ENCODE results near the gene IL27RA. TPM values are rescaled to one million over a fixed set of nuclear protein-coding genes. Genes with fewer than 3 reads are reported as not detected.

Gene IL27RA
- total RNA-seq, 1 experiment from 2014 or later = 18.3 TPM

DNA sequence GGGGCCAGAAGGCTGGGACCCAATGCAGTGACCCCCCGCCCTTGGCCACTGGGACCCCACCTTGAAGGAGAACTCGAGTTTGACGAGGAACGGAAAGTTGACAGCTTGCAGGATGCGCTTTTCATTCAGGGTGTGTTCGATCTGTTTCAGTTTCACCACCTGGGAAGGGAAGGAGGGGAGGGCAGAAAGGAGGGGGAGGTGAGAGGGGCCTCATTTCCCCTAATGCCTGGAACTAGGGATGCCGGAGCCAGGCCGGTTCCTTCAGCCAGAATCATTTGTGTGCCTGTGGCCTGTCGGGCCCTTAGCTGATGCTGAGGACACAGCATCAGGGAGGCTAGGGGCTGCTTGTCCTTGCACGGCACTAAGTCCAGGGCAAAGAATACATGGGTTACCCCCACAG is 71.2 kb downstream of the IL27RA start:
- Histone ChIP-seq H3K79me2 (ENCODE audit: insufficient read depth, low read length) (no peaks in the 10 kb centered on the region), H3K9me3 (ENCODE audit: control insufficient read depth in 1 of 2, insufficient read depth in 1 of 2, low read depth in 1 of 2, low read length in 2 of 2) (no peaks in the 10 kb centered on the region), H2AFZ (ENCODE audit: low read depth, low read length, poor library complexity, severe bottlenecking) (no peak overlapping the region), H3K27ac (ENCODE audit: low read depth, low read length) (no peak overlapping the region), H3K36me3 (ENCODE audit: control insufficient read depth in 1 of 2, insufficient read depth in 2 of 2, low read length in 2 of 2) (peaks cover 8 to 13% of the 10 kb centered on the region in 2 experiments), H3K4me1 (ENCODE audit: control insufficient read depth in 1 of 2, insufficient read depth in 2 of 2, low read length in 2 of 2) (0 out of 4 replicates have a peak, but pooled peaks cover 0 to 4% of the 10 kb centered on the region in 2 experiments), H3K27me3 (ENCODE audit: insufficient read depth, low read length) (no peaks in the 10 kb centered on the region), H3K4me2 (ENCODE audit: low read length) (no peak overlapping the region), H3K4me3 (replicated peaks in 1 of 2; ENCODE audit: low read depth in 1 of 2, low read length in 2 of 2) (no peak overlapping the region), H3K9me2 (ENCODE audit: insufficient read depth) (no peaks in the 10 kb centered on the region), H3K9ac (ENCODE audit: low read length) (no peak overlapping the region), H4K20me1 (ENCODE audit: insufficient read depth) (no peaks in the 10 kb centered on the region)
- no peak for ATAC-seq
- POLR2A ChIA-PET = no interaction called here
- no TSS peak for BruUV-seq (replicated peaks)
- no peak for TF ChIP-seq RAD21 (IDR thresholded peaks at IDR 0.05; ENCODE audit: low read depth)
- TF ChIP-seq EGR1 (IDR thresholded peaks at IDR 0.05; ENCODE audit: low read depth) = no peak
- no peak for TF ChIP-seq YY1 (IDR thresholded peaks at IDR 0.05; ENCODE audit: extremely low read depth, insufficient replicate concordance, low read depth, low read length)
- TF ChIP-seq EZH2 (IDR thresholded peaks at IDR 0.05) = no peak
- no peak for TF ChIP-seq ZFX (IDR thresholded peaks at IDR 0.05)
- TF ChIP-seq, protein P1, sequence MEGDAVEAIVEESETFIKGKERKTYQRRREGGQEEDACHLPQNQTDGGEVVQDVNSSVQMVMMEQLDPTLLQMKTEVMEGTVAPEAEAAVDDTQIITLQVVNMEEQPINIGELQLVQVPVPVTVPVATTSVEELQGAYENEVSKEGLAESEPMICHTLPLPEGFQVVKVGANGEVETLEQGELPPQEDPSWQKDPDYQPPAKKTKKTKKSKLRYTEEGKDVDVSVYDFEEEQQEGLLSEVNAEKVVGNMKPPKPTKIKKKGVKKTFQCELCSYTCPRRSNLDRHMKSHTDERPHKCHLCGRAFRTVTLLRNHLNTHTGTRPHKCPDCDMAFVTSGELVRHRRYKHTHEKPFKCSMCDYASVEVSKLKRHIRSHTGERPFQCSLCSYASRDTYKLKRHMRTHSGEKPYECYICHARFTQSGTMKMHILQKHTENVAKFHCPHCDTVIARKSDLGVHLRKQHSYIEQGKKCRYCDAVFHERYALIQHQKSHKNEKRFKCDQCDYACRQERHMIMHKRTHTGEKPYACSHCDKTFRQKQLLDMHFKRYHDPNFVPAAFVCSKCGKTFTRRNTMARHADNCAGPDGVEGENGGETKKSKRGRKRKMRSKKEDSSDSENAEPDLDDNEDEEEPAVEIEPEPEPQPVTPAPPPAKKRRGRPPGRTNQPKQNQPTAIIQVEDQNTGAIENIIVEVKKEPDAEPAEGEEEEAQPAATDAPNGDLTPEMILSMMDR (IDR thresholded peaks at IDR 0.05 in 2 of 3, conservative IDR thresholded peaks at IDR 0.05 in 1 of 3; ENCODE audit: borderline replicate concordance in 1 of 3, insufficient read depth in 1 of 3, low read depth in 2 of 3, low read length in 2 of 3) = no peak
- no peak for TF ChIP-seq ATF3 (IDR thresholded peaks at IDR 0.05)
- no peak for TF ChIP-seq SRF (IDR thresholded peaks at IDR 0.05; ENCODE audit: low read depth)
- no peak for TF ChIP-seq REST (IDR thresholded peaks at IDR 0.05; ENCODE audit: low read depth)
- TF ChIP-seq CEBPB (IDR thresholded peaks at IDR 0.05; ENCODE audit: low read depth) = no peak
- no peak for TF ChIP-seq ELF1 (IDR thresholded peaks at IDR 0.05; ENCODE audit: borderline replicate concordance, low read depth)
- no peak for TF ChIP-seq POLR2A (IDR thresholded peaks at IDR 0.05; ENCODE audit: borderline replicate concordance, extremely low read depth, insufficient read depth, insufficient read length)
- TF ChIP-seq FOSL1 (IDR thresholded peaks at IDR 0.05; ENCODE audit: low read depth) = no peak
- no peak for TF ChIP-seq SP1 (IDR thresholded peaks at IDR 0.05; ENCODE audit: low read depth)
- intact Hi-C loops (cut with micrococcal nuclease) = no loop called here
- DNase-seq (ENCODE audit: low read depth, low spot score) = no peak
- RAD21 ChIA-PET (ENCODE audit: low non-redundant PET in 1 of 2, low total read pairs in 2 of 2, uncharacterized antibody in 2 of 2, unreplicated experiment in 2 of 2) = no interaction called here
- CTCF ChIA-PET = no interaction called here

Other genes starting within 250 kb of the IL27RA start
- 9.8 TPM for gene ZSWIM4, start 236.3 kb upstream of the IL27RA start, total RNA-seq (2021; ENCODE audit: unreplicated experiment)
- gene NANOS3, start 154.6 kb upstream of the IL27RA start, total RNA-seq (2021; ENCODE audit: unreplicated experiment) = not detected
- gene BRME1, start 125.6 kb upstream of the IL27RA start, total RNA-seq (2021; ENCODE audit: unreplicated experiment) = 1.7 TPM
- 51.5 TPM for gene CC2D1A, start 125.6 kb upstream of the IL27RA start, total RNA-seq (2021; ENCODE audit: unreplicated experiment)
- gene PODNL1, start 93.3 kb upstream of the IL27RA start, total RNA-seq (2021; ENCODE audit: unreplicated experiment) = 0.71 TPM
- gene DCAF15, start 79.3 kb upstream of the IL27RA start, total RNA-seq (2021; ENCODE audit: unreplicated experiment) = 46.2 TPM
- gene RFX1, start 25.4 kb upstream of the IL27RA start, total RNA-seq (2021; ENCODE audit: unreplicated experiment) = 16.3 TPM
- gene RLN3, start 3.6 kb upstream of the IL27RA start, total RNA-seq (2021; ENCODE audit: unreplicated experiment) = not detected
- 3.3 TPM for gene PALM3, start 30.3 kb downstream of the IL27RA start, total RNA-seq (2021; ENCODE audit: unreplicated experiment)
- 5.2 TPM for gene MISP3, start 41.0 kb downstream of the IL27RA start, total RNA-seq (2021; ENCODE audit: unreplicated experiment)
- gene C19orf67, start 54.0 kb downstream of the IL27RA start, total RNA-seq (2021; ENCODE audit: unreplicated experiment) = not detected
- 62.9 TPM for gene SAMD1, start 59.0 kb downstream of the IL27RA start, total RNA-seq (2021; ENCODE audit: unreplicated experiment)
- gene PRKACA, start 86.0 kb downstream of the IL27RA start, total RNA-seq (2021; ENCODE audit: unreplicated experiment) = 95.7 TPM
- gene ASF1B, start 104.8 kb downstream of the IL27RA start, total RNA-seq (2021; ENCODE audit: unreplicated experiment) = 78.1 TPM
- 88.6 TPM for gene ADGRL1, start 174.4 kb downstream of the IL27RA start, total RNA-seq (2021; ENCODE audit: unreplicated experiment)

Measured in HCT116 (cell line).